Stimulated activated CD4-positive, alpha-beta T cell treated with anti-CD3 and anti-CD28 coated beads, Interleukin-15, amount 100 ng/mL, for 24 hours (primary cell): ENCODE data around the gene TRIM60.
"Not testable (repeated sequence)": the region's sequence is repeated elsewhere in the genome, so short reads cannot be mapped to it uniquely, and the experiment has no call there.

Experiments used
- DNase-seq: peaks from one replicate; pipeline ENCODE4 v3.0.0-alpha.2; 2020

The TRIM60 gene

DNA sequence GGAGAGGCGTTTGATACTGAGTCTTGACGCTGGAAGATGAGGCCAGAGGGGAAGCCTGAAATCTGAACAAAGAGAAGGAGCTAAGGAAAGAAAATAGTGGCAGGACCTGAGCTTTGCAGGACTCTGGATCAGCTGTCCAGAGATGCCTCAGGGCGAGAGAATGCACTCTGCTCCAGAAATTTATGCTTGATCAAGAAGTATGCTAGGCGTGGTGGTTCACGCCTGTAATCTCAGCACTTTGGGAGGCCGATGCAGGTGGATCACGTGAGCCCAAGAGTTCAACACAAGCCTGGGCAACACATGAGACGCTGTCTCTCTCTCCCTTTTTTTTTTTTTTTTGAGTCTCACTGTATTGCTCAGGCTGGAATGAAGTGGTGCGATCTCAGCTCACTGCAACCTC, 23.8 kb downstream of the TRIM60 start:
- no peak for DNase-seq

DNA sequence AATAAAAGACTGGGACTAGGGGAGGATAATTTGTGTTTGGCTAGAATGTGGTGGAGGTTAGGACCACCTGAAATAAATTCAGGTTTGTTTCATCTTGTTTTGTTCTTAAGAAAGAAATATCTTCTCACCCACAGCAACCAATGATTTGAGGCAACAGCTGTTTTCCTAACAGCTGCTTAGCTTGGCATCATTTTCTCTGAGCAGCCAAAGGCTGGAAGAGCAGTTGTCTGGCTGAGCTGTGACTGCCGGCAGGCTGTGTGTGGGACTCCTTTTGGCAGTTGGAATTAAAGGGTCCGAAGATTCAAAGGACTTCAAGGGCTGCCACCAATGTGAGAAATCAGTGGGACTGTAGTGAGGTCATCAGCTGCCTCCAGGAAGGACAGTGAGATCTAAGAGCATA, 26.9 kb downstream of the TRIM60 start:
- no peak for DNase-seq

DNA sequence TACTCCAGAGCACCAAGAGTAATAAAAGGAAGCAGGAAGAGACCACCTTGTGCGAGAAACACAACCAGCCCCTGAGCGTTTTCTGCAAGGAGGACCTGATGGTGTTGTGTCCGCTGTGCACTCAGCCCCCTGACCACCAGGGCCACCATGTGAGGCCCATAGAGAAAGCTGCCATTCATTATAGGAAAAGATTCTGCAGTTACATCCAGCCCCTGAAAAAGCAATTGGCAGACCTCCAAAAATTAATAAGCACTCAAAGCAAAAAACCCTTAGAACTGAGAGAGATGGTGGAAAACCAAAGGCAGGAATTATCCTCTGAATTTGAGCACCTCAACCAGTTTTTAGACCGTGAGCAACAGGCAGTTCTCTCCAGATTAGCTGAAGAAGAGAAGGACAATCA, 27.6 kb downstream of the TRIM60 start:
- no peak for DNase-seq

DNA sequence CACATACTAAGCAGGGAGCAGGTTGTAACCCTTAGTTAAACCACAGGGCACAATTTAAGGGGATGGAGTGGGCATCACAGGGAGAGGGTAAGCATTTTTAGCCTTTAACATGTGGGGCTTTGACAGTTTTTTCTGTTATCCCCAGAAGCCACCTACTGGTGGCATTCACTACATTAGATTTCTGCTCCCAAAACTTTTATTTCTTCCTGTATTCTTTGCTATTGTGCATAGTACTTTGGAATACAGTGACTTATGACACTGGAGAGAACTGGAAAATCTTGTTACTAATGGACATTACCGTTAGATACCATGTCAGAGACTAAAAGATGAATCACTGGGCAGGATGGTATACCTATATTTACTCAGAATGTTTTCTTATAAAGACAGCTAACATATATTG, 29.1 kb downstream of the TRIM60 start:
- no peak for DNase-seq

DNA sequence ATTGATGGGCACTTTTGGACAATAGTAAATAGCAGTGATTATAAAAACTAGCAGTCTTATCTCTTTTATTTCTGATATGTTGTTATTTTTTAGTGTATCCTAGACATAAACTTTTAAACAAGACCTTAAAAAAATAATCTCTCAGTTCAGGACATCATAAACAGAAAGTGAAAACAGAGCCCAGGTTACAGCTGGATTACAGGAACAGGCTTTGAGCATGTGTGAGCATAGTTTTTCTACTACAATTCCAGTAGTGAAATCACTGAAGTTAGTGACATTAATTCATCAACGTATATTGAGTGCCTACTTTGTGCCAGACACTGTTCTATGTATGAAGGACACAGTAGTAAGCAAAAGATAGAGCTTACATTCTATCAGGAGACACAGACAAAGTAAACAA, 38.8 kb downstream of the TRIM60 start:
- no peak for DNase-seq

DNA sequence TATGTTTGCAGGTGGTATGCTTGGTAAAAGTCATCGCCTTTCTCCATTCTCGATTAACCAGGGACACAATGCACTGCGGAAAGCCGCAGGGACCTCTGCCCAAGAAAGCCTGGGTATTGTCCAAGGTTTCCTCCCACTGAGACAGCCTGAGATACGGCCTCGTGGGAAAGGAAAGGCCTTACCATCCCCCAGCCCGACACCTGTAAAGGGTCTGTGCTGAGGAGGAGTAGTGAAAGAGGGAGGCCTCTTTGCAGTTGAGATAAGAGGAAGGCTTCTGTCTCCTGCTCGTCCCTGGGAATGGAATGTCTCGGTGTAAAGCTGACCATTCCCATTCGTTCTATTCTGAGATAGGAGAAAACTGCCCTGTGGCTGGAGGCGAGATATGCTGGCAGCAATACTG, 41.5 kb downstream of the TRIM60 start:
- not testable (repeated sequence) for DNase-seq

DNA sequence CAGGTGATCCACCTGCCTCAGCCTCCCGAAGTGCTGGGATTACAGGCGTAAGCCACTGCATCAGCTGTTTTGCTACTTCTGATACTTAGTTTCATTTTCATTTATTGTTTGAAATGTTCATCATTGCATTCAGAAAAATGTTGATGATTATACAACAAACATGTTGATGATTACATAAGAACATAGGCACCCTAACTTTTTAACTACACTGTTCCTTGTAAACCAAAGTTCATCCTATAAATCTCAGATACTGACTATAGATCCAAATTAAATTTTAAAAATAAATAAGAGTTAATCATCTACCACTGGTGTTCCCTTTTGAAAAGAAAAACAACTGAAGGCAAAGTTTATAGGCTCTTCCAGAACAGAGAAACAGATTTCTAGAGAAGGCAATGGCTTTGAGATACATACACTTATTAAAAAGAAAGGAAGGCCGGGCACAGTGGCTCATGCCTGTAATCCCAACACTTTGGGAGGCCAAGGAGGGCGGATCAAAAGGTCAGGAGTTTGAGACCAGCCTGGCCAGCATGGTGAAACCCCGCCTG, 45.3 kb downstream of the TRIM60 start:
- no peak for DNase-seq

DNA sequence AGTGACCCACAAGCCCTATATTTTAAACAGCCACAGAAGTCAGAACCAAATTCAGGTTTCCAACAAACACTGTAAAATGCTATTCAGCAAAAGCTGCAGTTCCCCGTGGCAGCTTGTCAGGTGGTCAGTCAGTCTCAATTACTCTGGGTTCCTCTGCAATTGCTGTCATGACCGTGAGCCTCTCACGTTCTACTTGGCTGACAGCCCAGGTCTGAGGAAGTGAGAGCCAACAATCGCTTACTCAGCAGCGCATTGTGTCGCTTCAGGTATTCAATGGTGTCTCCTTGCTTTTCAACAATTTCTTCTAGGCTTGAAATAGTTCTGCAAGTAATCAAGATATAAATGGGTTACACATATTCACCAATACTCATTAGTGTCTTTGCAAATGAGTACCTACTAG, 47.7 kb downstream of the TRIM60 start:
- no peak for DNase-seq

DNA sequence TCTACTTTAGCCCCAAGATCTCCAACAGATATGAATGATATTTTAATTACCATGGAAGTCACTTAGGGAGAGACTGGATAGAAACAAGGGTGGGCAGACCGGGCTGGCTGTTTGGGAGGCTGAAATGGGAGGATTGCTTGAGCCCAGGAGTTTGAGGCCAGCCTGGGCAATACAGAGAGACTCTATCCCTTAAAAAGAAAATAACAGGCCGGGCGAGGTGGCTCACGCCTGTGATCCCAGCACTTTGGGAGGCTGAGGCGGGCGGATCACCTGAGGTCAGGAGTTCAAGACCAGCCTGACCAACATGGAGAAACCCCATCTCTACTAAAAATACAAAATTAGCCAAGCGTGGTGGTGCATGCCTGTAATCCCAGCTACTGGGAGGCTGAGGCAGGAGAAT, 53.0 kb downstream of the TRIM60 start:
- not testable (repeated sequence) for DNase-seq

DNA sequence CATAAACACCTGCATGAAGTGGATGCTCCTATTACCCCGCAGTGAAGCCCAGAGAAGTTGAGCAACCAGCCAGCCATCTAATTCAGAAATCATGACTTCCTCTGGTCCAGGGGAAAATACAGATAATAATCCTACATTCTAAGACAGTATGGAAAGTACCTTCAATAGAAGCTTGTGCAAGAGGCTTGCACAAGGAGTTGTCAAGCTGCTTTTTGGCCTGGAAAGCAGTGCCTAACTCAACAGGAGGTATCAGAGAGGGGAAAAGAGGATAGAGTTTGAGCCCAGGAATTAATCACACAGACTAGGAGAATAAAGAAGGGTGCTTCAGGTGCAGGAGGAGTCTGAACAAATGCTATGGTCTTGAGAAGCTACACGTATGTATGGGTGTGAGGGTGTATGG, 54.1 kb downstream of the TRIM60 start:
- DNase-seq: no peak

DNA sequence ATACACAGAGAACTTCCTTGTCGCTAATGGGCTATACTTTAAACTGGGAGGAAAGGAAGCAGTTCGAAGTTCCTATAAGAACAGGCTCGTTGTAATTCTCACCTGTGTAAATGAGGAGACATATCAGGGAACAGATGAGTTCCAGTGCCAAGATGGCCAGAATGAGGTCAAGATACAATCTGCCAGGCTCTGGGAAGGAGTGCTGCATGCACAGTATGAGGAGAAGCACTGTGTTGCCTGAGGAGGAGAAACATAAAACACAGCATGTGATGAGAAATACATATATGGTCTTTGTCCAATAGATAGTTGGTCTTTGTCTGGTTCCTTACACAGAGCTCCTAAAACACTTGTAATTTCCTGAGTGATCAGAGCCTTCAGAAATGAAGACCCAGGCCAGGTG, 56.6 kb downstream of the TRIM60 start:
- no peak for DNase-seq
